ENCODE results near the gene TEX13A.

Gene TEX13A

GRCh38 chrX:105179644-105180043 lies 40.9 kb downstream of the TEX13A start:
- TF ChIP-seq CTCF (IDR thresholded peaks at IDR 0.05; ENCODE audit: low read depth, low read length): no peak
- no peak overlapping the region for H3K4me3 ChIP-seq (ENCODE audit: low read depth, low read length)

GRCh38 chrX:105173071-105173470 lies 47.4 kb downstream of the TEX13A start:
- no peak for TF ChIP-seq CTCF (IDR thresholded peaks at IDR 0.05; ENCODE audit: low read depth, low read length)
- H3K4me3 ChIP-seq (ENCODE audit: low read depth, low read length): no peak overlapping the region
